ENCODE measurements around the gene ERC2. TPM values are rescaled to one million over a fixed set of nuclear protein-coding genes. Genes with fewer than 3 reads are reported as not detected.

ERC2 gene
- total RNA-seq, 3 donors from 2014 or later: 0.64 to 7.3 (median 1.3) TPM

- Histone ChIP-seq H3K9me3 (no peaks in the 10 kb centered on the region), H3K36me3 (no peaks in the 10 kb centered on the region), H3K4me3 (no peak overlapping the region), H3K4me1 (no peaks in the 10 kb centered on the region), H3K27me3 (no peaks in the 10 kb centered on the region), H3K27ac (no peak overlapping the region)
- TF ChIP-seq POLR2AphosphoS5 (IDR thresholded peaks at IDR 0.05): no peak
- no peak for TF ChIP-seq POLR2A (IDR thresholded peaks at IDR 0.05)
- no peak for TF ChIP-seq CTCF (IDR thresholded peaks at IDR 0.05)
- no peak for DNase-seq (ENCODE audit: low spot score in 2 of 2)
- intact Hi-C loops (cut with DNase I; ENCODE audit: low total_unique reads): no loop called here
These were observed 70.5 kb downstream of the ERC2 start for GRCh38 chr3:56397798-56398197.

GRCh38 chr3:56389183-56389830 is 79.0 kb downstream of the ERC2 start:
- H3K36me3 ChIP-seq: no peaks in the 10 kb centered on the region
- H3K27ac ChIP-seq: no peak overlapping the region
- intact Hi-C loops (cut with DNase I; ENCODE audit: low total_unique reads): no loop called here
- no peak overlapping the region for H3K4me3 ChIP-seq
- no peaks in the 10 kb centered on the region for H3K4me1 ChIP-seq
- no peaks in the 10 kb centered on the region for H3K27me3 ChIP-seq
- no peak for DNase-seq (ENCODE audit: low spot score in 2 of 2)
- TF ChIP-seq CTCF (IDR thresholded peaks at IDR 0.05) (no peak), POLR2A (IDR thresholded peaks at IDR 0.05) (no peak), POLR2AphosphoS5 (IDR thresholded peaks at IDR 0.05) (no peak)
- no peaks in the 10 kb centered on the region for H3K9me3 ChIP-seq

- H3K4me3 ChIP-seq: no peak overlapping the region
- no peak for DNase-seq (ENCODE audit: low spot score in 2 of 2)
- H3K27me3 ChIP-seq: no peaks in the 10 kb centered on the region
- no peaks in the 10 kb centered on the region for H3K36me3 ChIP-seq
- H3K27ac ChIP-seq: no peak overlapping the region
- TF ChIP-seq POLR2A (IDR thresholded peaks at IDR 0.05) (no peak), POLR2AphosphoS5 (IDR thresholded peaks at IDR 0.05) (no peak), CTCF (IDR thresholded peaks at IDR 0.05) (no peak)
- intact Hi-C loops (cut with DNase I; ENCODE audit: low total_unique reads): no loop called here
- H3K9me3 ChIP-seq: no peaks in the 10 kb centered on the region
- no peaks in the 10 kb centered on the region for H3K4me1 ChIP-seq
These were observed 85.2 kb downstream of the ERC2 start for GRCh38 chr3:56383092-56383491.

- H3K27ac ChIP-seq: no peak overlapping the region
- no peaks in the 10 kb centered on the region for H3K36me3 ChIP-seq
- intact Hi-C loops (cut with DNase I; ENCODE audit: low total_unique reads): no loop called here
- no peaks in the 10 kb centered on the region for H3K4me1 ChIP-seq
- TF ChIP-seq POLR2A (IDR thresholded peaks at IDR 0.05) (no peak), POLR2AphosphoS5 (IDR thresholded peaks at IDR 0.05) (no peak), CTCF (IDR thresholded peaks at IDR 0.05) (no peak)
- DNase-seq (ENCODE audit: low spot score in 2 of 2): no peak
- no peak overlapping the region for H3K4me3 ChIP-seq
- H3K9me3 ChIP-seq: peaks cover 5 to 8% of the 10 kb centered on the region in 2 donors
- no peaks in the 10 kb centered on the region for H3K27me3 ChIP-seq
These were observed 88.5 kb downstream of the ERC2 start for GRCh38 chr3:56379723-56380287.

GRCh38 chr3:56375654-56376053 is 92.6 kb downstream of the ERC2 start:
- no peak overlapping the region for H3K27ac ChIP-seq
- TF ChIP-seq CTCF (IDR thresholded peaks at IDR 0.05) (no peak), POLR2AphosphoS5 (IDR thresholded peaks at IDR 0.05) (no peak), POLR2A (IDR thresholded peaks at IDR 0.05) (no peak)
- H3K4me3 ChIP-seq: no peak overlapping the region
- H3K36me3 ChIP-seq: no peaks in the 10 kb centered on the region
- DNase-seq (ENCODE audit: low spot score in 2 of 2): no peak
- no peaks in the 10 kb centered on the region for H3K27me3 ChIP-seq
- intact Hi-C loops (cut with DNase I; ENCODE audit: low total_unique reads): no loop called here
- H3K9me3 ChIP-seq: peaks cover 5 to 8% of the 10 kb centered on the region in 2 donors
- H3K4me1 ChIP-seq: no peaks in the 10 kb centered on the region

All from breast epithelium (tissue), 4 donors.